ENCODE data around the gene KATNAL1.

GRCh38 chr13:30159446-30159839 lies 147.9 kb downstream of the KATNAL1 start:
- TF ChIP-seq GATA3 (IDR thresholded peaks at IDR 0.05; ENCODE audit: low read depth, low read length): no peak
- no peak for TF ChIP-seq GATA2 (IDR thresholded peaks at IDR 0.05; ENCODE audit: low read depth, low read length)
